Spinal cord (tissue), 10 donors: ENCODE results near the gene ORMDL3. TPM values are rescaled to one million over a fixed set of nuclear protein-coding genes. Genes with fewer than 3 reads are reported as not detected.

ENCODE experiments used
- DNase-seq, 6 donors: peaks; one replicate each; pipeline versions ENCODE4 v3.0.0 to v3.0.0-alpha.2; 2013 to 2015; ENCODE audit warnings: low spot score in 6 of 6, low read depth in 4 of 6
- H3K27ac ChIP-seq: one replicate; pipeline ENCODE4 v1.5.1; 2013; ENCODE audit warnings: low read depth, low read length, control low read depth
- H3K27me3 ChIP-seq: one replicate; pipeline ENCODE4 v1.6.1; 2013; ENCODE audit warnings: low read length; ENCODE audit not compliant: control insufficient read depth, insufficient read depth
- H3K36me3 ChIP-seq: one replicate; pipeline ENCODE4 v1.6.1; 2013; ENCODE audit warnings: low read length; ENCODE audit not compliant: control insufficient read depth, insufficient read depth
- H3K4me1 ChIP-seq: one replicate; pipeline ENCODE4 v1.6.1; 2013; ENCODE audit warnings: low read length; ENCODE audit not compliant: control insufficient read depth, insufficient read depth
- H3K4me3 ChIP-seq: one replicate; pipeline ENCODE4 v1.5.1; 2013; ENCODE audit warnings: low read depth, low read length, control low read depth
- H3K9me3 ChIP-seq: one replicate; pipeline ENCODE4 v1.6.1; 2013; ENCODE audit warnings: low read length; ENCODE audit not compliant: control insufficient read depth, insufficient read depth
- WGBS: methylation state at CpG from one replicate; pipeline ENCODE4 v1.1.5; 2013; ENCODE audit warnings: missing lambda C conversion rate; ENCODE audit not compliant: insufficient coverage; 5-methylcytosine and 5-hydroxymethylcytosine counted together
- long read RNA-seq, 4 donors: transcript quantifications; one replicate each; lab custom pipeline, GENCODE V29; 2026
- polyA plus RNA-seq, 2 donors: library from polyadenylated mRNA; unstranded; fragments of 120-200 nt; gene quantifications; one replicate each; pipeline ENCODE4 v1.2.1, GENCODE V29; 2013; ENCODE audit not compliant: insufficient read length in 2 of 2
- total RNA-seq, 2 donors: library from RNA; depleted of rRNA in 1 of 2; stranded (reverse); fragments of 120-200 nt in 1 of 2; fragments of >200 nt in 1 of 2; gene quantifications; one replicate each; pipeline versions ENCODE4 v1.2.3 to v1.2.4, GENCODE V29; 2013 to 2014
- donor health status: healthy.

Gene ORMDL3
- 100 to 1,000 TPM in 1 of 2 donors, 10 to 100 TPM in 1; 42.2 to 154 TPM for total RNA-seq
- 10 to 100 TPM; 87.6 to 97.9 TPM for polyA plus RNA-seq
- long read RNA-seq, donor 1, transcript ORMDL3-201 (4 exons, 2,111 nt) = major isoform, 13 of 23 reads
- long read RNA-seq, donor 1, transcript ORMDL3-204 (4 exons, 2,106 nt) = minor isoform, 10 of 23 reads
- long read RNA-seq, donor 1, partial matches to known transcripts = 0 of 23 reads
- long read RNA-seq, donor 1, other reads (novel, unspliced or antisense) = 0 of 23 reads
- long read RNA-seq, donor 2, partial matches to known transcripts = 0 of 3 reads
- long read RNA-seq, donor 2, other reads (novel, unspliced or antisense) = 0 of 3 reads
- long read RNA-seq, donor 3, transcript ORMDL3-201 (4 exons, 2,111 nt) = major isoform, 6 of 14 reads
- long read RNA-seq, donor 3, partial matches to known transcripts = 5 of 14 reads
- long read RNA-seq, donor 3, other reads (novel, unspliced or antisense) = 0 of 14 reads
- long read RNA-seq, donor 4, transcript ORMDL3-204 (4 exons, 2,106 nt) = minor isoform, 12 of 28 reads
- long read RNA-seq, donor 4, transcript ORMDL3-201 (4 exons, 2,111 nt) = major isoform, 16 of 28 reads
- long read RNA-seq, donor 4, partial matches to known transcripts = 0 of 28 reads
- long read RNA-seq, donor 4, other reads (novel, unspliced or antisense) = 0 of 28 reads

- Histone ChIP-seq H3K9me3 (no peaks in the 10 kb centered on the region), H3K4me1 (peaks cover 36% of the 10 kb centered on the region), H3K27ac (peak within 1 kb of the TSS; percentile 91), H3K27me3 (no peaks in the 10 kb centered on the region), H3K36me3 (peaks cover 22% of the 10 kb centered on the region), H3K4me3 (peak within 1 kb of the TSS; percentile 85)
- under 1% methylated on average over 71 of the region's 72 CpGs for WGBS
- DNase-seq = peak; percentile 80 to 97 (median 88)
Measured at GRCh38 chr17:39927101-39927928, at the start of gene ORMDL3, which contains the start of gene LRRC3C. ORMDL3 (minus strand) TSS chr17:39927601; CDS start chr17:39924203, 3,398 bp downstream. LRRC3C (plus strand) TSS chr17:39927732; CDS start chr17:39941524, 13,792 bp downstream.

GRCh38 chr17:39975801-39976200 lies 48.4 kb upstream of the ORMDL3 start:
- H3K36me3 ChIP-seq = no peaks in the 10 kb centered on the region
- H3K4me1 ChIP-seq = no peaks in the 10 kb centered on the region
- no peak overlapping the region for H3K4me3 ChIP-seq
- peaks cover 5% of the 10 kb centered on the region for H3K27me3 ChIP-seq
- no peaks in the 10 kb centered on the region for H3K9me3 ChIP-seq
- peak in 1 of 6 donors; percentile 38 for DNase-seq
- 49% methylated on average over 3 of the region's 4 CpGs for WGBS
- no peak overlapping the region for H3K27ac ChIP-seq

GRCh38 chr17:39974433-39974832 lies 47.0 kb upstream of the ORMDL3 start:
- Histone ChIP-seq H3K9me3 (no peaks in the 10 kb centered on the region), H3K27me3 (peaks cover 12% of the 10 kb centered on the region), H3K27ac (no peak overlapping the region), H3K4me1 (no peaks in the 10 kb centered on the region), H3K4me3 (no peak overlapping the region), H3K36me3 (no peaks in the 10 kb centered on the region)
- 76% methylated on average over 4 of the region's 5 CpGs for WGBS
- DNase-seq = no peak

GRCh38 chr17:39973496-39973895 lies 46.1 kb upstream of the ORMDL3 start:
- Histone ChIP-seq H3K9me3 (no peaks in the 10 kb centered on the region), H3K27me3 (peaks cover 12% of the 10 kb centered on the region), H3K36me3 (no peaks in the 10 kb centered on the region), H3K4me3 (no peak overlapping the region), H3K27ac (no peak overlapping the region), H3K4me1 (no peaks in the 10 kb centered on the region)
- 88% methylated on average over 2 of the region's 2 CpGs for WGBS
- no peak for DNase-seq

- DNase-seq = no peak
- H3K4me1 ChIP-seq = no peaks in the 10 kb centered on the region
- H3K4me3 ChIP-seq = no peak overlapping the region
- H3K27ac ChIP-seq = no peak overlapping the region
- no peaks in the 10 kb centered on the region for H3K36me3 ChIP-seq
- H3K9me3 ChIP-seq = no peaks in the 10 kb centered on the region
- 70% methylated on average over 2 of the region's 3 CpGs for WGBS
- peaks cover 12% of the 10 kb centered on the region for H3K27me3 ChIP-seq
Measured at GRCh38 chr17:39972271-39972670, 44.9 kb upstream of the ORMDL3 start.

GRCh38 chr17:39971076-39971603 lies 43.7 kb upstream of the ORMDL3 start:
- no peaks in the 10 kb centered on the region for H3K9me3 ChIP-seq
- H3K36me3 ChIP-seq = no peaks in the 10 kb centered on the region
- peaks cover 12% of the 10 kb centered on the region for H3K27me3 ChIP-seq
- no peaks in the 10 kb centered on the region for H3K4me1 ChIP-seq
- no peak overlapping the region for H3K27ac ChIP-seq
- no peak overlapping the region for H3K4me3 ChIP-seq
- no peak for DNase-seq
- WGBS = 89% methylated on average over 3 of the region's 4 CpGs

- H3K9me3 ChIP-seq = no peaks in the 10 kb centered on the region
- peaks cover 15% of the 10 kb centered on the region for H3K27me3 ChIP-seq
- H3K4me3 ChIP-seq = no peak overlapping the region
- H3K27ac ChIP-seq = no peak overlapping the region
- no peaks in the 10 kb centered on the region for H3K4me1 ChIP-seq
- no peaks in the 10 kb centered on the region for H3K36me3 ChIP-seq
- no peak for DNase-seq
- 80% methylated on average over 1 of the region's 7 CpGs for WGBS
Measured at GRCh38 chr17:39970157-39970692, 42.8 kb upstream of the ORMDL3 start.

- Histone ChIP-seq H3K9me3 (no peaks in the 10 kb centered on the region), H3K36me3 (no peaks in the 10 kb centered on the region), H3K27me3 (peaks cover 15% of the 10 kb centered on the region), H3K27ac (no peak overlapping the region), H3K4me1 (no peaks in the 10 kb centered on the region), H3K4me3 (no peak overlapping the region)
- 70% methylated on average over 6 of the region's 6 CpGs for WGBS
- DNase-seq = no peak
Measured at GRCh38 chr17:39969375-39969774, 42.0 kb upstream of the ORMDL3 start.

GRCh38 chr17:39968761-39969160 lies 41.4 kb upstream of the ORMDL3 start:
- Histone ChIP-seq H3K27me3 (peaks cover 15% of the 10 kb centered on the region), H3K9me3 (no peaks in the 10 kb centered on the region), H3K36me3 (no peaks in the 10 kb centered on the region), H3K4me1 (no peaks in the 10 kb centered on the region), H3K27ac (no peak overlapping the region), H3K4me3 (no peak overlapping the region)
- WGBS = 75% methylated on average over 2 of the region's 2 CpGs
- DNase-seq = no peak
